GM19452 (cell line): ENCODE data around the gene ZFP62.
"Not testable (repeated sequence)": the region's sequence is repeated elsewhere in the genome, so short reads cannot be mapped to it uniquely, and the experiment has no call there.

Source experiments
- ATAC-seq: cut with Tn5 transposase; IDR thresholded peaks from one replicate; pipeline ENCODE4 v1.9.1; 2021; ENCODE audit not compliant: unreplicated experiment

The ZFP62 gene

GRCh38 chr5:180831139-180832093, 29.7 kb downstream of the ZFP62 start:
- ATAC-seq, result peak; percentile 72

GRCh38 chr5:180830253-180831138, 30.6 kb downstream of the ZFP62 start:
- ATAC-seq, result peak; percentile 37

GRCh38 chr5:180829726-180830125, 31.4 kb downstream of the ZFP62 start:
- no peak for ATAC-seq

GRCh38 chr5:180828756-180829531, 32.1 kb downstream of the ZFP62 start:
- not testable (repeated sequence) for ATAC-seq

- not testable (repeated sequence) for ATAC-seq
Measured at GRCh38 chr5:180827374-180827773, 33.7 kb downstream of the ZFP62 start.

GRCh38 chr5:180825768-180826525, 35.1 kb downstream of the ZFP62 start:
- no peak for ATAC-seq

- ATAC-seq, result no peak
Measured at GRCh38 chr5:180824630-180825476, 36.2 kb downstream of the ZFP62 start.

GRCh38 chr5:180823940-180824629, 37.0 kb downstream of the ZFP62 start:
- ATAC-seq, result no peak

- no peak for ATAC-seq
Measured at GRCh38 chr5:180823346-180823745, 37.7 kb downstream of the ZFP62 start.

- ATAC-seq, result no peak
Measured at GRCh38 chr5:180821538-180821937, 39.5 kb downstream of the ZFP62 start.

GRCh38 chr5:180820788-180821321, 40.2 kb downstream of the ZFP62 start:
- peak; percentile 78 for ATAC-seq

- no peak for ATAC-seq
Measured at GRCh38 chr5:180818677-180819341, 42.3 kb downstream of the ZFP62 start.

GRCh38 chr5:180817893-180818674, 43.0 kb downstream of the ZFP62 start:
- no peak for ATAC-seq

GRCh38 chr5:180816608-180817534, 44.2 kb downstream of the ZFP62 start:
- ATAC-seq, result no peak

GRCh38 chr5:180815293-180815917, 45.7 kb downstream of the ZFP62 start:
- no peak for ATAC-seq

- no peak for ATAC-seq
Measured at GRCh38 chr5:180813420-180813819, 47.7 kb downstream of the ZFP62 start.
